Mesenteric fat pad (tissue), 1 donor: ENCODE results near the gene VPS41. TPM values are rescaled to one million over a fixed set of nuclear protein-coding genes. Genes with fewer than 3 reads are reported as not detected.

ENCODE experiments used
- DNase-seq: peaks from one replicate; pipeline ENCODE4 v3.0.0-alpha.2; 2020; ENCODE audit warnings: low spot score
- total RNA-seq: library from RNA; stranded (reverse); fragmentation: NEBNext Ultra II Directional; extraction: Animal tissue kit (Norgen Biotek cat#: 25700); gene quantifications from one replicate; pipeline ENCODE4 v1.2.1, GENCODE V29; 2021
- donor health status: DM: yes; HTN: yes; CAD: no.

Gene VPS41
- total RNA-seq, 1 donor from 2014 or later: 63.3 TPM

DNA sequence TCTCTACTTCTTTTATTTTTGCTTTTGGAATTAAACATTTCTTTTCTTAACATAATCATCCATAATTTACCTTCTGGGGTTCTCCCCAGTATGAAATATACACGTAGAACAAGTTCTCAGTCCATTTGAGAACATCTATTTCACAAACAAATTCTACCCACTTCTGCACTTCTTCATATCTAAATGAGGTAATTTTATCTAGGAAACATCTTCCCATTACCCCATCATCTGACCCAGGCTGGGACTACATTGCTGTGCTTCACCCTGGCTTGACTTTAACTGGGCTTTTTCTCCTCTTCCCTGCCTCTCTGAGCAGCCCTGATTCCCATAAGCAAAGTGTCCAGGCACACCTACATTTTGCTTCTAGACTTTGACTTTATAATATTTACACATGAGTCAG is 234.5 kb downstream of the VPS41 start:
- no peak for DNase-seq

DNA sequence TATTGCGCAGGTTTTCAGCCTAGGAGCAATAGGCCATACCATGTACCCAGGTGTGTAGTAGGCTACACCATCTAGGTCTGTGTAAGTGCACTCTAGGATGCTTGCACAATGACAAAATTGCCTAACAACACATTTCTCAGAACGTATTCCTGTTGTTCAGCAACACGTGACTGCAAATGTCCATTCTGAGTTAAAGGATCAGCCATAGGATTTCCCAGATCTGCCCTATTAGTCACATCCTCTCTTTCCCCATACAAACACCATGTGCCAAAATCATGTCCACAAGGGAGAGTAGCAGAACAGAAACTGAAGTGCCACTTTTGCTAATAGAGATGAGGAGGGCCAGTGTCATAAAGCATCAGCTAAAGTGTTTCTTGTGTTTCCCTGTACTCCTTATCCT is 235.2 kb downstream of the VPS41 start:
- DNase-seq: no peak

Other genes starting within 250 kb of the VPS41 start
- gene POU6F2, start 68.7 kb upstream of the VPS41 start, total RNA-seq: 0.39 TPM